ENCODE results near the gene RHBDL3.

- TF ChIP-seq POLR2A (IDR thresholded peaks at IDR 0.05): no peak
- no peak for TF ChIP-seq CTCF (IDR thresholded peaks at IDR 0.05)
Measured at GRCh38 chr17:32357615-32358014, 92.0 kb downstream of the RHBDL3 start.
